A549 (cell line): ENCODE data around the gene PRR23E.

Experiments used
- EP300 ChIP-seq, 2 experiments: fragments of >200 bp; sonication (Bioruptor Twin); formaldehyde crosslinking; IDR thresholded peaks; 2 replicates in 1 of 2; 3 replicates in 1 of 2; pipeline ENCODE4 v1.6.1; 2016 to 2017
- ESRRA ChIP-seq: fragments of 150-350 bp; IDR thresholded peaks from 2 replicates; pipeline ENCODE4 v1.6.1; 2014; ENCODE audit warnings: mild to moderate bottlenecking, low read length, borderline replicate concordance
- PHF8 ChIP-seq: fragments of 200-600 bp; sonication (generic); IDR thresholded peaks from 2 replicates; pipeline ENCODE4 v1.6.1; 2016; ENCODE audit warnings: low read depth, mild to moderate bottlenecking, antibody characterized with exemption, moderate library complexity, borderline replicate concordance
- POLR2A ChIP-seq: IDR thresholded peaks from 2 replicates; pipeline ENCODE4 v1.6.1; 2012; ENCODE audit warnings: mild to moderate bottlenecking, low read length
- TF ChIP-seq, protein P1 (sequence below): fragments of >200 bp; sonication (Bioruptor Twin); formaldehyde crosslinking; IDR thresholded peaks from 3 replicates; pipeline ENCODE4 v1.5.1; 2016
- TF ChIP-seq, protein P2 (sequence below): IDR thresholded peaks from 2 replicates; pipeline ENCODE4 v1.6.1; 2012

DNA sequence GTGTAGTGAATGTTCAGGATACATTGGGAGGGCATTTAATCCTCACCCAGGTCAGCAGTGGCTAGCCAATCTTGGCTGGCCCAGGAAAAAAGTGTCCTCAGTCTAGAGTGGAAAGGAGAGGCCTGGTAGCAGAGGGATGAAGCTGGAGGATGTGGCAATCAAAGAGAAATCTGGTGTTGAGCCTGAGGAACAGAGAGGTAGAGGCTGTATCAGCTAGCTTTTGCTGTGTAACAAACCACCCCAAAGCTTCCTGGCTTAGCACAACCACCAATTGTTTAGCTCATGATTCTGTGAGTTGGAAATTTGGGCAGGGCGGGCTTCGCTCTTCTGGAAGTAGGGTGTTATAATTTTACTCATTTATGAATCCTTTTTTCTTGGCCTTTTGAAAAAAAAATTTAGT is 49.8 kb upstream of the PRR23E start:
- TF ChIP-seq PHF8 = no peak
- TF ChIP-seq, protein P1, sequence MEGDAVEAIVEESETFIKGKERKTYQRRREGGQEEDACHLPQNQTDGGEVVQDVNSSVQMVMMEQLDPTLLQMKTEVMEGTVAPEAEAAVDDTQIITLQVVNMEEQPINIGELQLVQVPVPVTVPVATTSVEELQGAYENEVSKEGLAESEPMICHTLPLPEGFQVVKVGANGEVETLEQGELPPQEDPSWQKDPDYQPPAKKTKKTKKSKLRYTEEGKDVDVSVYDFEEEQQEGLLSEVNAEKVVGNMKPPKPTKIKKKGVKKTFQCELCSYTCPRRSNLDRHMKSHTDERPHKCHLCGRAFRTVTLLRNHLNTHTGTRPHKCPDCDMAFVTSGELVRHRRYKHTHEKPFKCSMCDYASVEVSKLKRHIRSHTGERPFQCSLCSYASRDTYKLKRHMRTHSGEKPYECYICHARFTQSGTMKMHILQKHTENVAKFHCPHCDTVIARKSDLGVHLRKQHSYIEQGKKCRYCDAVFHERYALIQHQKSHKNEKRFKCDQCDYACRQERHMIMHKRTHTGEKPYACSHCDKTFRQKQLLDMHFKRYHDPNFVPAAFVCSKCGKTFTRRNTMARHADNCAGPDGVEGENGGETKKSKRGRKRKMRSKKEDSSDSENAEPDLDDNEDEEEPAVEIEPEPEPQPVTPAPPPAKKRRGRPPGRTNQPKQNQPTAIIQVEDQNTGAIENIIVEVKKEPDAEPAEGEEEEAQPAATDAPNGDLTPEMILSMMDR = no peak
- no peak for TF ChIP-seq ESRRA
- no peak for TF ChIP-seq POLR2A
- TF ChIP-seq, protein P2, sequence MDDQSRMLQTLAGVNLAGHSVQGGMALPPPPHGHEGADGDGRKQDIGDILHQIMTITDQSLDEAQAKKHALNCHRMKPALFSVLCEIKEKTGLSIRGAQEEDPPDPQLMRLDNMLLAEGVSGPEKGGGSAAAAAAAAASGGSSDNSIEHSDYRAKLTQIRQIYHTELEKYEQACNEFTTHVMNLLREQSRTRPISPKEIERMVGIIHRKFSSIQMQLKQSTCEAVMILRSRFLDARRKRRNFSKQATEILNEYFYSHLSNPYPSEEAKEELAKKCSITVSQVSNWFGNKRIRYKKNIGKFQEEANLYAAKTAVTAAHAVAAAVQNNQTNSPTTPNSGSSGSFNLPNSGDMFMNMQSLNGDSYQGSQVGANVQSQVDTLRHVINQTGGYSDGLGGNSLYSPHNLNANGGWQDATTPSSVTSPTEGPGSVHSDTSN = no peak
- TF ChIP-seq EP300 (IDR thresholded peaks at IDR 0.05) = no peak
